Neuronal stem cell (in vitro differentiated cells): ENCODE measurements around the gene ATP8A1.

Source experiments
- DNase-seq: peaks from one replicate; pipeline ENCODE4 v3.0.0-alpha.2; 2013; ENCODE audit warnings: low spot score
- H2AFZ ChIP-seq: one replicate; pipeline ENCODE4 v1.6.1; 2013; ENCODE audit warnings: mild to moderate bottlenecking, low read length, inconsistent platforms
- H2AK5ac ChIP-seq: 2 replicates; pipeline ENCODE4 v1.6.1; 2013; ENCODE audit warnings: low read depth, mild to moderate bottlenecking, inconsistent platforms, low read length, moderate library complexity, mixed read lengths
- H2BK120ac ChIP-seq: 2 replicates; pipeline ENCODE4 v1.6.1; 2013; ENCODE audit warnings: low read depth, mild to moderate bottlenecking, inconsistent platforms, low read length, moderate library complexity, mixed read lengths
- H2BK12ac ChIP-seq: one replicate; pipeline ENCODE4 v1.6.1; 2013; ENCODE audit warnings: low read length, inconsistent platforms
- H2BK15ac ChIP-seq: 2 replicates; pipeline ENCODE4 v1.6.1; 2013; ENCODE audit warnings: mild to moderate bottlenecking, low read length, inconsistent platforms, mixed read lengths
- H2BK5ac ChIP-seq: one replicate; pipeline ENCODE4 v1.6.1; 2013; ENCODE audit warnings: inconsistent platforms, mild to moderate bottlenecking, low read length, moderate library complexity
- H3K14ac ChIP-seq: one replicate; pipeline ENCODE4 v1.6.1; 2013; ENCODE audit warnings: low read length, inconsistent platforms
- H3K18ac ChIP-seq: 2 replicates; pipeline ENCODE4 v1.6.1; 2013; ENCODE audit warnings: low read length, inconsistent platforms
- H3K23ac ChIP-seq: 2 replicates; pipeline ENCODE4 v1.6.1; 2013; ENCODE audit warnings: low read depth, mild to moderate bottlenecking, mixed read lengths, low read length, inconsistent platforms; ENCODE audit not compliant: poor library complexity
- H3K27ac ChIP-seq: replicated peaks from 3 replicates; pipeline ENCODE4 v1.5.1; 2013; ENCODE audit warnings: low read length, inconsistent platforms
- H3K27me3 ChIP-seq, 3 experiments: 2 replicates each; pipeline ENCODE4 v1.6.1; 2013; ENCODE audit warnings: low read length in 3 of 3, mild to moderate bottlenecking in 2 of 3, inconsistent platforms in 1 of 3, low read depth in 1 of 3, mixed read lengths in 1 of 3, moderate library complexity in 1 of 3; ENCODE audit not compliant: control insufficient read depth in 3 of 3, insufficient read depth in 3 of 3
- H3K36me3 ChIP-seq, 2 donors: replicated peaks in 1 of 2; 2 replicates each; pipeline ENCODE4 v1.6.1; 2013; ENCODE audit warnings: low read length in 2 of 2; ENCODE audit not compliant: control insufficient read depth in 2 of 2, insufficient read depth in 2 of 2
- H3K4ac ChIP-seq: 2 replicates; pipeline ENCODE4 v1.6.1; 2013; ENCODE audit warnings: inconsistent platforms, mild to moderate bottlenecking, low read length, moderate library complexity
- H3K4me1 ChIP-seq, 2 donors: 1 replicate in 1 of 2; 2 replicates in 1 of 2; pipeline ENCODE4 v1.6.1; 2013; ENCODE audit warnings: low read length in 2 of 2, low read depth in 1 of 2; ENCODE audit not compliant: control insufficient read depth in 2 of 2, insufficient read depth in 1 of 2
- H3K4me2 ChIP-seq: one replicate; pipeline ENCODE4 v1.6.1; 2013; ENCODE audit warnings: mild to moderate bottlenecking, low read length, inconsistent platforms; ENCODE audit not compliant: insufficient read depth, poor library complexity, severe bottlenecking
- H3K4me3 ChIP-seq, 2 donors: 2 replicates each; pipeline ENCODE4 v1.5.1; 2013; ENCODE audit warnings: low read length in 2 of 2, mild to moderate bottlenecking in 2 of 2, inconsistent platforms in 1 of 2, moderate library complexity in 1 of 2
- H3K79me1 ChIP-seq: one replicate; pipeline ENCODE4 v1.6.1; 2013; ENCODE audit warnings: low read depth, mild to moderate bottlenecking, inconsistent platforms, low read length, moderate library complexity
- H3K9ac ChIP-seq: one replicate; pipeline ENCODE4 v1.6.1; 2013; ENCODE audit warnings: mild to moderate bottlenecking, low read depth, low read length, inconsistent platforms; ENCODE audit not compliant: poor library complexity
- H3K9me3 ChIP-seq, 2 donors: replicated peaks in 1 of 2; 2 replicates each; pipeline versions ENCODE3 to v1.6.1; 2013; ENCODE audit warnings: low read length in 2 of 2, mild to moderate bottlenecking in 2 of 2, inconsistent platforms in 1 of 2, low read depth in 1 of 2, mixed read lengths in 1 of 2, moderate library complexity in 1 of 2; ENCODE audit not compliant: control insufficient read depth in 2 of 2, insufficient read depth in 1 of 2
- H4K8ac ChIP-seq: one replicate; pipeline ENCODE4 v1.6.1; 2013; ENCODE audit warnings: low read depth, mild to moderate bottlenecking, inconsistent platforms, low read length, moderate library complexity
- H4K91ac ChIP-seq: one replicate; pipeline ENCODE4 v1.6.1; 2013; ENCODE audit warnings: low read length, low read depth, mild to moderate bottlenecking, inconsistent platforms; ENCODE audit not compliant: poor library complexity
- WGBS, 2 donors: extraction: QIAGEN DNeasy Blood & Tissue Kit; methylation state at CpG; one replicate each; pipeline ENCODE4 v1.1.7; 2013; ENCODE audit warnings: missing lambda C conversion rate in 2 of 2, mixed read lengths in 1 of 2; ENCODE audit not compliant: insufficient read length in 2 of 2, insufficient replicate concordance in 1 of 2; ENCODE audit errors: extremely low coverage in 2 of 2; 5-methylcytosine and 5-hydroxymethylcytosine counted together

ATP8A1 gene

DNA sequence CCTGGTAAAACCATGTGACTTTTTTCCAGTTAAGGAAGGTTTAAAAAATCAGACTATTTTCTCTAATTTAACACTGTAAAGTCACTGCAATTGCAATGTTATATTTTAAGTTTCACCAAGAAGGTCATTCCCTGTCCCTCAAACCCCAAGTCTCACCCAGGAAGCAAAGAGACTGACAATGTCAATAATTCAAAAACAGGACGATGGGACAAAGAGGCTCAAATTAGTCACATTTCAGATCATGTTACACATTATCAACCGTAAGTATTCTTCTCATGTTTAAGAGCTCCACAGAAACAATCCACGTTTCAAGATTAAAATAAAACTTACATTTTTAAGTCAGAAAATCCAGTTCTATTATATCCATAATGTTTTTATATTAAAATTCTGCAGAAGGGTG lies 246.5 kb downstream of the ATP8A1 start:
- H3K14ac ChIP-seq, result no peak overlapping the region
- H2BK15ac ChIP-seq, result no peak overlapping the region
- no peak overlapping the region for H3K9ac ChIP-seq
- no peak overlapping the region for H3K27ac ChIP-seq
- no peaks in the 10 kb centered on the region for H3K27me3 ChIP-seq
- H3K4me2 ChIP-seq, result no peak overlapping the region
- H4K91ac ChIP-seq, result no peak overlapping the region
- WGBS, 2 donors, result no CpG with 5 or more reads among the region's 3 CpGs
- H3K79me1 ChIP-seq, result no peaks in the 10 kb centered on the region
- H2AFZ ChIP-seq, result no peak overlapping the region
- H3K4me3 ChIP-seq, result no peak overlapping the region
- no peaks in the 10 kb centered on the region for H3K36me3 ChIP-seq
- H2AK5ac ChIP-seq, result no peak overlapping the region
- DNase-seq, result no peak
- H3K23ac ChIP-seq, result no peak overlapping the region
- no peak overlapping the region for H2BK120ac ChIP-seq
- H3K4me1 ChIP-seq, result no peaks in the 10 kb centered on the region
- H4K8ac ChIP-seq, result no peak overlapping the region
- no peak overlapping the region for H3K18ac ChIP-seq
- H3K9me3 ChIP-seq, result no peaks in the 10 kb centered on the region
- no peak overlapping the region for H2BK5ac ChIP-seq
- no peak overlapping the region for H3K4ac ChIP-seq
- H2BK12ac ChIP-seq, result no peak overlapping the region

DNA sequence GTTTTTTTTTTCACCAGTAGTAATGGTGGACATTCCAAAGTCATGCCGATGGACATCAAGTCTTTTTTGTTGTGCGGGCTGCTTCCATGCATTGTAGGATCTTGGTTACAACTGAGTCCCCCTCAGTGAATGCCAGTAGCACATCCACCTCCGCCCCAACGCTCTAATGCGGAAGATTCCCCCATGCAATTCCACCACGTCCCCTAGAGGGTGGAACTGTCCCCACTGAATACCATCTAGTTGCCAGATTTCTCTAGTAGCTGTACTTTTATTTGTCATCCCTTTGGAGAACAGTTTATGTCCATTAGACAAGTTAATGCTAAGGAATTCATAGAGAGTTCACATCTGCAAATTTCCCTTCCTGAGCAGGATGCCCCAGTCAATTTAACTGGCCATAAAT lies 252.9 kb downstream of the ATP8A1 start:
- H3K14ac ChIP-seq, result no peak overlapping the region
- peaks cover 0 to 29% (median 23%) of the 10 kb centered on the region in 3 experiments for H3K27me3 ChIP-seq
- peaks cover 0 to 6% of the 10 kb centered on the region in 2 donors for H3K4me1 ChIP-seq
- H3K9ac ChIP-seq, result no peak overlapping the region
- no peak overlapping the region for H2BK5ac ChIP-seq
- H4K91ac ChIP-seq, result no peak overlapping the region
- H2BK15ac ChIP-seq, result no peak overlapping the region
- no peaks in the 10 kb centered on the region for H3K79me1 ChIP-seq
- H3K4ac ChIP-seq, result no peak overlapping the region
- H2AK5ac ChIP-seq, result no peak overlapping the region
- H3K18ac ChIP-seq, result no peak overlapping the region
- no peaks in the 10 kb centered on the region for H3K9me3 ChIP-seq
- no peak overlapping the region for H4K8ac ChIP-seq
- no peak overlapping the region for H3K4me3 ChIP-seq
- no peak for DNase-seq
- no peak overlapping the region for H2BK12ac ChIP-seq
- no peak overlapping the region for H2AFZ ChIP-seq
- H2BK120ac ChIP-seq, result no peak overlapping the region
- no peak overlapping the region for H3K23ac ChIP-seq
- no peak overlapping the region for H3K27ac ChIP-seq
- no peaks in the 10 kb centered on the region for H3K36me3 ChIP-seq
- WGBS, 2 donors, result no CpG with 5 or more reads among the region's 6 CpGs
- H3K4me2 ChIP-seq, result no peak overlapping the region

DNA sequence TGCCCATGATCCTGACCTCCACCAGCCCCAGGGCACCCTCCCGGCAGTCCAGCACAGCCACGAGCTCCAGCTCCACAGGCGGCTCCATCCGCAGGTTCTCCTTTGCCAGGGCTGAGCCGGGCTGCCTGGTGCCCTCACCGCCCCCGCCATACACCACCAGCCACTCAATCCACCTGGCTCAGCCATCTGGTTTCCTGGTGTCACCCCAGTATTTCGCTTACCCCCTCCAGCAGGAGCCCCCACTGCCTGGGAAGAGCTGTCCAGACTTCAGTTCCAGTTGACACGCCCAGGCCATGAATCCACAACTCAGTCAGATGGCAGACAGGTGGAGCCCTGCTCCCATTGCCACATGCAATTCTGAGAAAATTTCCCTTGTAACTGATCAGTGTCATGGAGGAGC lies 255.7 kb downstream of the ATP8A1 start:
- peaks cover 8 to 15% of the 10 kb centered on the region in 2 donors for H3K4me1 ChIP-seq
- WGBS, 2 donors, result no CpG with 5 or more reads among the region's 9 CpGs
- H4K91ac ChIP-seq, result no peak overlapping the region
- H3K27ac ChIP-seq, result no peak overlapping the region
- no peak overlapping the region for H2AFZ ChIP-seq
- no peak overlapping the region for H2BK12ac ChIP-seq
- no peak overlapping the region for H2BK120ac ChIP-seq
- no peak overlapping the region for H3K9ac ChIP-seq
- H3K14ac ChIP-seq, result no peak overlapping the region
- no peak overlapping the region for H3K4ac ChIP-seq
- H3K18ac ChIP-seq, result no peak overlapping the region
- no peak overlapping the region for H4K8ac ChIP-seq
- no peak overlapping the region for H2BK5ac ChIP-seq
- no peak for DNase-seq
- H3K36me3 ChIP-seq, result no peaks in the 10 kb centered on the region
- H3K23ac ChIP-seq, result peak overlapping the region; percentile 35
- H3K79me1 ChIP-seq, result no peaks in the 10 kb centered on the region
- H2BK15ac ChIP-seq, result no peak overlapping the region
- peaks cover 9 to 57% (median 46%) of the 10 kb centered on the region in 3 experiments for H3K27me3 ChIP-seq
- no peak overlapping the region for H2AK5ac ChIP-seq
- no peaks in the 10 kb centered on the region for H3K9me3 ChIP-seq
- no peak overlapping the region for H3K4me3 ChIP-seq
- H3K4me2 ChIP-seq, result no peak overlapping the region

DNA sequence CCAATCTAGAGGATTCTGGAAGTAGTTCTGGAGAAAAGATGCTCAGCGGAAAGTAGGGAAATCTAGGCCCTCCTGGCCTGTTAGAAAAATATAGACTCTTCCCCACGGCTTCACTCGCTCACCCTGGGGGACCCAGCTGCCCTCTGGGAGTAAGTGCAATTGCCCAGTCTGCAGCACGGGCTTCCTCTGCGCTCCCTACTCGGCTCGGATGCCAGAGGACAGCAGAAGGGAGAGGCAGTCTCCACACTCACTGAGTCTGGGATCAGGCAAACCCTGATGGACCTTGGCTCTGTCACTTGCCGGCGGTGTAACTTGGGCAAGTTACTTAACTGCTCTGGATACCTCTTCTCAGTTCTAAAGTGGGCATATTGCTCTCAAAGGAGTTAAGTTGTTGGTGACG lies 257.5 kb downstream of the ATP8A1 start:
- peaks cover 8 to 15% of the 10 kb centered on the region in 2 donors for H3K4me1 ChIP-seq
- H4K91ac ChIP-seq, result no peak overlapping the region
- no peak overlapping the region for H3K23ac ChIP-seq
- DNase-seq, result no peak
- no CpG with 5 or more reads among the region's 10 CpGs for WGBS, 2 donors
- no peaks in the 10 kb centered on the region for H3K9me3 ChIP-seq
- peak overlapping the region in 1 of 2 donors; percentile 70 for H3K4me3 ChIP-seq
- no peak overlapping the region for H3K27ac ChIP-seq
- no peak overlapping the region for H2BK12ac ChIP-seq
- H2AFZ ChIP-seq, result no peak overlapping the region
- no peak overlapping the region for H2AK5ac ChIP-seq
- H3K79me1 ChIP-seq, result no peaks in the 10 kb centered on the region
- H2BK120ac ChIP-seq, result no peak overlapping the region
- H2BK15ac ChIP-seq, result no peak overlapping the region
- H3K9ac ChIP-seq, result peak overlapping the region; percentile 32
- H3K14ac ChIP-seq, result no peak overlapping the region
- no peaks in the 10 kb centered on the region for H3K36me3 ChIP-seq
- peak overlapping the region; percentile 97 for H3K4me2 ChIP-seq
- peaks cover 9 to 74% (median 54%) of the 10 kb centered on the region in 3 experiments for H3K27me3 ChIP-seq
- H3K18ac ChIP-seq, result peak overlapping the region; percentile 12
- H4K8ac ChIP-seq, result no peak overlapping the region
- no peak overlapping the region for H2BK5ac ChIP-seq
- H3K4ac ChIP-seq, result no peak overlapping the region
